ENCODE data around the gene SLC19A2. TPM values are rescaled to one million over a fixed set of nuclear protein-coding genes. Genes with fewer than 3 reads are reported as not detected.
A peak's percentile ranks its signal among the peaks of the same experiment; 100 is the strongest.

Gene SLC19A2
- total and polyA plus RNA-seq, 2 of the 13 experiments (the other 11 are each of a cell fraction or from before 2014, with no cell fraction given): 30.4 to 56.0 TPM

DNA sequence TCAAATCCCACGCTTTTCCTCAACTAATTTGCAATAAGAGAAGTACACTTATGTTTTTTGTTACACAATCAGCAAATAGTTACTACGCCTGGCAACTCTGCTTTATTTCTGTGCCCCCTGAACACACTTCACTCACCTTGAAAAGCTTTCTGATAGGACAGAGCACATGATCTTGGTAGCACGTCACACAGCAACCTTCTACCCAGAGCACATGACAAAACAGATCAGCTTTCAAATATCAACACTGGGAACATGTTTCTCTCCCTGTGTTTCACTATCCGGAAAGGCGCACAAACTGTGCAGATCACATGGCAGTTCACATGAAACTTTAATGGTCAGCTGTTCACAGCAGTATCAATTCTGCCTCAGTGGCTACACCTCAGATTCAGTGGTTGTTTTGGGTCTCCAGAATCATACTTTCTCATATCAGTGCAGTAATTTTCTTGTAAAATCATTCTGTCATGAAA, 2.2 kb downstream of the SLC19A2 start (continued):
- TF ChIP-seq STAT5B (CRISPR knock-in tag; IDR thresholded peaks at IDR 0.05) (no peak), MBNL3 (CRISPR knock-in tag; conservative IDR thresholded peaks at IDR 0.05) (no peak), ARID2 (CRISPR knock-in tag; IDR thresholded peaks at IDR 0.05; ENCODE audit: borderline replicate concordance) (no peak), ONECUT2 (CRISPR knock-in tag; IDR thresholded peaks at IDR 0.05) (no peak), ESRRA (CRISPR knock-in tag; IDR thresholded peaks at IDR 0.05; ENCODE audit: low read depth) (no peak), HNF4A (CRISPR knock-in tag; IDR thresholded peaks at IDR 0.05) (0 out of 2 replicates have a peak, but pooled peaks have one; percentile 16), ZNF678 (CRISPR knock-in tag; IDR thresholded peaks at IDR 0.05) (peak; percentile 47; the same call in 1 of the 2 replicates), KLF11 (CRISPR knock-in tag; IDR thresholded peaks at IDR 0.05) (no peak), SP4 (CRISPR knock-in tag; IDR thresholded peaks at IDR 0.05) (no peak), ZNF737 (CRISPR knock-in tag; IDR thresholded peaks at IDR 0.05; ENCODE audit: borderline replicate concordance) (no peak), ZNF225 (CRISPR knock-in tag; IDR thresholded peaks at IDR 0.05) (no peak), SCMH1 (CRISPR knock-in tag; IDR thresholded peaks at IDR 0.05; ENCODE audit: borderline replicate concordance) (no peak), MEIS2 (CRISPR knock-in tag; IDR thresholded peaks at IDR 0.05) (no peak), CCAR2 (optimal IDR thresholded peaks at IDR 0.05; ENCODE audit: low read depth, low read length) (no peak), ZHX1 (CRISPR knock-in tag; IDR thresholded peaks at IDR 0.05; ENCODE audit: low read depth) (no peak), ZNF468 (CRISPR knock-in tag; IDR thresholded peaks at IDR 0.05) (no peak), AHDC1 (CRISPR knock-in tag; IDR thresholded peaks at IDR 0.05; ENCODE audit: borderline replicate concordance) (no peak), ETV6 (CRISPR knock-in tag; conservative IDR thresholded peaks at IDR 0.05) (no peak), SNAPC2 (CRISPR knock-in tag; IDR thresholded peaks at IDR 0.05) (no peak), KAT8 (CRISPR knock-in tag; IDR thresholded peaks at IDR 0.05) (no peak)

Measured in HepG2 (cell line).